H9 (cell line): ENCODE measurements around the gene ZDHHC3. TPM values are rescaled to one million over a fixed set of nuclear protein-coding genes. Genes with fewer than 3 reads are reported as not detected.
A peak's percentile ranks its signal among the peaks of the same experiment; 100 is the strongest.

Experiments
- DNase-seq: peaks from one replicate; pipeline ENCODE4 v3.0.0-alpha.2; 2017
- H2AFZ ChIP-seq: one replicate; pipeline ENCODE4 v1.6.1; 2013; ENCODE audit warnings: mild to moderate bottlenecking, low read length, control low read depth, moderate library complexity
- H2AK5ac ChIP-seq: 2 replicates; pipeline ENCODE4 v1.6.1; 2013; ENCODE audit warnings: low read length, control low read depth, mixed read lengths; ENCODE audit not compliant: insufficient read length
- H2BK120ac ChIP-seq: one replicate; pipeline ENCODE4 v1.6.1; 2013; ENCODE audit warnings: low read depth, mild to moderate bottlenecking, low read length, control low read depth, inconsistent platforms; ENCODE audit not compliant: poor library complexity, severe bottlenecking
- H2BK12ac ChIP-seq: 2 replicates; pipeline ENCODE4 v1.6.1; 2013; ENCODE audit warnings: low read length, control low read depth, mixed read lengths, low read depth; ENCODE audit not compliant: insufficient read length
- H2BK15ac ChIP-seq: 2 replicates; pipeline ENCODE4 v1.6.1; 2013; ENCODE audit warnings: low read depth, low read length, control low read depth
- H2BK20ac ChIP-seq: one replicate; pipeline ENCODE4 v1.6.1; 2013; ENCODE audit warnings: low read depth, mild to moderate bottlenecking, low read length, control low read depth, inconsistent platforms; ENCODE audit not compliant: poor library complexity, severe bottlenecking
- H2BK5ac ChIP-seq: 2 replicates; pipeline ENCODE4 v1.6.1; 2013; ENCODE audit warnings: low read length, control low read depth, mixed read lengths; ENCODE audit not compliant: insufficient read length
- H3K14ac ChIP-seq: 2 replicates; pipeline ENCODE4 v1.6.1; 2013; ENCODE audit warnings: low read length, control low read depth; ENCODE audit not compliant: insufficient read depth
- H3K18ac ChIP-seq: 2 replicates; pipeline ENCODE4 v1.6.1; 2013; ENCODE audit warnings: low read depth, mild to moderate bottlenecking, mixed read lengths, low read length, control low read depth; ENCODE audit not compliant: insufficient read length
- H3K23ac ChIP-seq: 2 replicates; pipeline ENCODE4 v1.6.1; 2013; ENCODE audit warnings: low read length, control low read depth, mixed read lengths, low read depth; ENCODE audit not compliant: insufficient read length
- H3K23me2 ChIP-seq: 2 replicates; pipeline ENCODE4 v1.6.1; 2013; ENCODE audit warnings: low read depth, mild to moderate bottlenecking, mixed read lengths, low read length, control low read depth; ENCODE audit not compliant: insufficient read length, poor library complexity, severe bottlenecking
- H3K27ac ChIP-seq: 2 replicates; pipeline ENCODE4 v1.5.1; 2013; ENCODE audit warnings: low read length, control low read depth, mixed read lengths, low read depth; ENCODE audit not compliant: insufficient read length
- H3K27me3 ChIP-seq: 2 replicates; pipeline ENCODE4 v1.6.1; 2013; ENCODE audit warnings: low read length, control low read depth, inconsistent platforms; ENCODE audit not compliant: insufficient read depth
- H3K4ac ChIP-seq: 2 replicates; pipeline ENCODE4 v1.6.1; 2013; ENCODE audit warnings: low read depth, mild to moderate bottlenecking, control low read depth, inconsistent platforms, low read length, moderate library complexity
- H3K4me1 ChIP-seq: 2 replicates; pipeline ENCODE4 v1.6.1; 2013; ENCODE audit warnings: low read length, control low read depth, inconsistent platforms; ENCODE audit not compliant: insufficient read depth
- H3K4me2 ChIP-seq: 2 replicates; pipeline ENCODE4 v1.6.1; 2013; ENCODE audit warnings: low read length, control low read depth, mixed read lengths; ENCODE audit not compliant: insufficient read length, insufficient read depth
- H3K56ac ChIP-seq: 2 replicates; pipeline ENCODE4 v1.6.1; 2013; ENCODE audit warnings: low read depth, mild to moderate bottlenecking, mixed read lengths, low read length, control low read depth; ENCODE audit not compliant: insufficient read length
- H3K79me1 ChIP-seq: 2 replicates; pipeline ENCODE4 v1.6.1; 2013; ENCODE audit warnings: low read depth, mild to moderate bottlenecking, moderate library complexity, low read length, control low read depth, inconsistent platforms; ENCODE audit not compliant: insufficient read depth, poor library complexity, severe bottlenecking
- H3K79me2 ChIP-seq: 2 replicates; pipeline ENCODE4 v1.6.1; 2013; ENCODE audit warnings: low read length, control low read depth, inconsistent platforms; ENCODE audit not compliant: insufficient read depth
- H3K9ac ChIP-seq: 2 replicates; pipeline ENCODE4 v1.6.1; 2013; ENCODE audit warnings: low read length, control low read depth, mixed read lengths; ENCODE audit not compliant: insufficient read length; ENCODE audit errors: extremely low read depth
- H3K9me3 ChIP-seq: one replicate; pipeline ENCODE4 v1.6.1; 2013; ENCODE audit warnings: low read depth, low read length, inconsistent platforms; ENCODE audit not compliant: control insufficient read depth
- H3T11ph ChIP-seq: one replicate; pipeline ENCODE4 v1.6.1; 2013; ENCODE audit warnings: mild to moderate bottlenecking, low read length, control low read depth, inconsistent platforms
- H4K20me1 ChIP-seq: one replicate; pipeline ENCODE4 v1.6.1; 2013; ENCODE audit not compliant: control insufficient read depth, insufficient read length, insufficient read depth
- H4K5ac ChIP-seq: 2 replicates; pipeline ENCODE4 v1.6.1; 2013; ENCODE audit warnings: low read depth, mild to moderate bottlenecking, mixed read lengths, low read length, control low read depth; ENCODE audit not compliant: insufficient read length
- H4K8ac ChIP-seq: replicated peaks from 2 replicates; pipeline ENCODE4 v1.6.1; 2013; ENCODE audit warnings: low read length, control low read depth, mixed read lengths, low read depth; ENCODE audit not compliant: insufficient read length
- H4K91ac ChIP-seq: 2 replicates; pipeline ENCODE4 v1.6.1; 2013; ENCODE audit warnings: low read depth, mild to moderate bottlenecking, moderate library complexity, mixed read lengths, low read length, control low read depth; ENCODE audit not compliant: insufficient read length
- H3K27ac Mint-ChIP-seq, 3 experiments: 2 replicates in 2 of 3; 3 replicates in 1 of 3; pipeline ENCODE4 v1.8.0; 2020 to 2021; ENCODE audit warnings: mixed read lengths in 3 of 3, mild to moderate bottlenecking in 1 of 3, moderate library complexity in 1 of 3
- H3K27me3 Mint-ChIP-seq: 2 replicates; pipeline ENCODE4 v1.8.0; 2021; ENCODE audit warnings: low read depth, mild to moderate bottlenecking, moderate library complexity, mixed read lengths
- H3K36me3 Mint-ChIP-seq, 3 experiments: 2 replicates in 2 of 3; 3 replicates in 1 of 3; pipeline ENCODE4 v1.8.0; 2020 to 2021; ENCODE audit warnings: low read depth in 3 of 3, mixed read lengths in 3 of 3; ENCODE audit not compliant: insufficient read depth in 1 of 3
- H3K4me1 Mint-ChIP-seq, 2 experiments: 2 replicates each; pipeline ENCODE4 v1.8.0; 2020; ENCODE audit warnings: mixed read lengths in 2 of 2
- H3K4me3 Mint-ChIP-seq, 2 experiments: 2 replicates in 1 of 2; 3 replicates in 1 of 2; pipeline ENCODE4 v1.8.0; 2020 to 2021; ENCODE audit warnings: mild to moderate bottlenecking in 2 of 2, mixed read lengths in 2 of 2, moderate library complexity in 1 of 2
- H3K9me3 Mint-ChIP-seq, 2 experiments: 2 replicates in 1 of 2; 3 replicates in 1 of 2; pipeline ENCODE4 v1.8.0; 2020; ENCODE audit warnings: mild to moderate bottlenecking in 2 of 2, mixed read lengths in 2 of 2, moderate library complexity in 1 of 2
- WGBS: extraction: QIAGEN DNeasy Blood & Tissue Kit; methylation state at CpG from one replicate; pipeline ENCODE4 v1.1.7; 2013; ENCODE audit warnings: missing lambda C conversion rate, low lambda C conversion rate, mixed read lengths; ENCODE audit not compliant: insufficient read length; ENCODE audit errors: extremely low coverage; 5-methylcytosine and 5-hydroxymethylcytosine counted together
- total RNA-seq: library from RNA; stranded (reverse); gene quantifications from 2 replicates; pipeline ENCODE4 v1.2.1, GENCODE V29; 2021
- TF ChIP-seq, protein P1 (sequence below): fragments of 200-600 bp; sonication (generic); conservative IDR thresholded peaks from 3 replicates; pipeline ENCODE4 v1.8.0; 2021; ENCODE audit warnings: antibody characterized with exemption, mild to moderate bottlenecking

The ZDHHC3 gene
- total RNA-seq, 1 experiment from 2014 or later, result 71.3 TPM

GRCh38 chr3:44899683-44900367 lies 76.1 kb downstream of the ZDHHC3 start:
- H3K4me1 Mint-ChIP-seq, result peaks cover 20 to 21% of the 10 kb centered on the region in 2 experiments
- Histone ChIP-seq H3K27me3 (no peaks in the 10 kb centered on the region), H3K9ac (no peak overlapping the region), H3T11ph (no peak overlapping the region), H3K4me1 (no peaks in the 10 kb centered on the region), H3K9me3 (no peaks in the 10 kb centered on the region), H2AK5ac (no peak overlapping the region), H3K79me2 (no peaks in the 10 kb centered on the region), H4K20me1 (no peaks in the 10 kb centered on the region), H2BK5ac (no peak overlapping the region), H3K4ac (no peak overlapping the region), H2BK15ac (no peak overlapping the region), H3K18ac (no peak overlapping the region), H3K27ac (no peak overlapping the region), H3K4me2 (no peak overlapping the region), H3K79me1 (no peaks in the 10 kb centered on the region), H4K5ac (no peak overlapping the region), H3K23me2 (no peaks in the 10 kb centered on the region), H2BK12ac (no peak overlapping the region), H4K91ac (no peak overlapping the region), H3K56ac (no peak overlapping the region), H3K14ac (no peak overlapping the region), H3K23ac (no peak overlapping the region), H2AFZ (no peak overlapping the region), H4K8ac (no peak overlapping the region), H2BK120ac (no peak overlapping the region), H2BK20ac (no peak overlapping the region)
- WGBS, result no CpG with 5 or more reads among the region's 13 CpGs
- peak overlapping the region in 1 of 3 experiments; percentile 28; a peak in 1 of 7 replicates for H3K27ac Mint-ChIP-seq
- H3K4me3 Mint-ChIP-seq, result no peak overlapping the region
- TF ChIP-seq, protein P1, sequence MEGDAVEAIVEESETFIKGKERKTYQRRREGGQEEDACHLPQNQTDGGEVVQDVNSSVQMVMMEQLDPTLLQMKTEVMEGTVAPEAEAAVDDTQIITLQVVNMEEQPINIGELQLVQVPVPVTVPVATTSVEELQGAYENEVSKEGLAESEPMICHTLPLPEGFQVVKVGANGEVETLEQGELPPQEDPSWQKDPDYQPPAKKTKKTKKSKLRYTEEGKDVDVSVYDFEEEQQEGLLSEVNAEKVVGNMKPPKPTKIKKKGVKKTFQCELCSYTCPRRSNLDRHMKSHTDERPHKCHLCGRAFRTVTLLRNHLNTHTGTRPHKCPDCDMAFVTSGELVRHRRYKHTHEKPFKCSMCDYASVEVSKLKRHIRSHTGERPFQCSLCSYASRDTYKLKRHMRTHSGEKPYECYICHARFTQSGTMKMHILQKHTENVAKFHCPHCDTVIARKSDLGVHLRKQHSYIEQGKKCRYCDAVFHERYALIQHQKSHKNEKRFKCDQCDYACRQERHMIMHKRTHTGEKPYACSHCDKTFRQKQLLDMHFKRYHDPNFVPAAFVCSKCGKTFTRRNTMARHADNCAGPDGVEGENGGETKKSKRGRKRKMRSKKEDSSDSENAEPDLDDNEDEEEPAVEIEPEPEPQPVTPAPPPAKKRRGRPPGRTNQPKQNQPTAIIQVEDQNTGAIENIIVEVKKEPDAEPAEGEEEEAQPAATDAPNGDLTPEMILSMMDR, result no peak
- no peaks in the 10 kb centered on the region; the same call in 1 of the 2 replicates for H3K27me3 Mint-ChIP-seq
- H3K9me3 Mint-ChIP-seq, result no peaks in the 10 kb centered on the region
- H3K36me3 Mint-ChIP-seq, result no peaks in the 10 kb centered on the region
- DNase-seq, result no peak
